Forelimb muscle (tissue), 1 donor: ENCODE data around the gene ADIRF. TPM values are rescaled to one million over a fixed set of nuclear protein-coding genes. Genes with fewer than 3 reads are reported as not detected.
"Not testable (repeated sequence)": the region's sequence is repeated elsewhere in the genome, so short reads cannot be mapped to it uniquely, and the experiment has no call there.

Source experiments
- DNase-seq: peaks from one replicate; pipeline ENCODE4 v3.0.0-alpha.2; 2013; ENCODE audit warnings: low read depth
- polyA plus RNA-seq: library from polyadenylated mRNA; unstranded; fragments of 120-200 nt; gene quantifications from one replicate; pipeline ENCODE4 v1.2.1, GENCODE V29; 2013; ENCODE audit not compliant: insufficient read length

Gene ADIRF
- polyA plus RNA-seq, 1 donor: 3.4 TPM

GRCh38 chr10:86976362-86977056 lies 8.2 kb downstream of the ADIRF start:
- DNase-seq: no peak

- DNase-seq: not testable (repeated sequence)
These were observed 10.2 kb downstream of the ADIRF start for GRCh38 chr10:86978457-86978856.

- DNase-seq: no peak
These were observed 11.1 kb downstream of the ADIRF start for GRCh38 chr10:86979296-86979818.

GRCh38 chr10:86979977-86980448 lies 11.7 kb downstream of the ADIRF start:
- no peak for DNase-seq

- not testable (repeated sequence) for DNase-seq
These were observed 12.7 kb downstream of the ADIRF start for GRCh38 chr10:86981020-86981419.

GRCh38 chr10:86981716-86982115 lies 13.4 kb downstream of the ADIRF start:
- no peak for DNase-seq

GRCh38 chr10:86984498-86984897 lies 16.2 kb downstream of the ADIRF start:
- DNase-seq: not testable (repeated sequence)

- DNase-seq: no peak
These were observed 20.2 kb downstream of the ADIRF start for GRCh38 chr10:86988520-86988919.

- not testable (repeated sequence) for DNase-seq
These were observed 23.1 kb downstream of the ADIRF start for GRCh38 chr10:86991362-86991761.

- no peak for DNase-seq
These were observed 24.2 kb downstream of the ADIRF start for GRCh38 chr10:86992456-86992855.

GRCh38 chr10:86992929-86993328 lies 24.6 kb downstream of the ADIRF start:
- DNase-seq: no peak

- DNase-seq: not testable (repeated sequence)
These were observed 31.6 kb downstream of the ADIRF start for GRCh38 chr10:86999802-87000403.

GRCh38 chr10:87000491-87000890 lies 32.2 kb downstream of the ADIRF start:
- no peak for DNase-seq

GRCh38 chr10:87007124-87007523 lies 38.8 kb downstream of the ADIRF start:
- DNase-seq: not testable (repeated sequence)

GRCh38 chr10:87007674-87008073 lies 39.4 kb downstream of the ADIRF start:
- DNase-seq: not testable (repeated sequence)

- DNase-seq: not testable (repeated sequence)
These were observed 40.0 kb downstream of the ADIRF start for GRCh38 chr10:87008303-87008702.

GRCh38 chr10:87009134-87009696 lies 40.9 kb downstream of the ADIRF start:
- DNase-seq: peak; percentile 11

- not testable (repeated sequence) for DNase-seq
These were observed 45.2 kb downstream of the ADIRF start for GRCh38 chr10:87013528-87013927.

GRCh38 chr10:87014986-87015716 lies 46.9 kb downstream of the ADIRF start:
- not testable (repeated sequence) for DNase-seq

- DNase-seq: not testable (repeated sequence)
These were observed 49.8 kb downstream of the ADIRF start for GRCh38 chr10:87018127-87018526.

- not testable (repeated sequence) for DNase-seq
These were observed 50.8 kb downstream of the ADIRF start for GRCh38 chr10:87019066-87019465.

GRCh38 chr10:87019504-87019903 lies 51.2 kb downstream of the ADIRF start:
- DNase-seq: not testable (repeated sequence)
